Activated naive CD4-positive, alpha-beta T cell treated with anti-CD3 and anti-CD28 coated beads for 36 hours (primary cell): ENCODE measurements around the gene CACNA1C. TPM values are rescaled to one million over a fixed set of nuclear protein-coding genes. Genes with fewer than 3 reads are reported as not detected.
"Not testable (repeated sequence)": the region's sequence is repeated elsewhere in the genome, so short reads cannot be mapped to it uniquely, and the experiment has no call there.

Experiments used
- CTCF ChIA-PET: fragments of 350-600 bp; sonication (Branson Sonifier 250); formaldehyde crosslinking; loops from one replicate; lab custom pipeline; 2021; ENCODE audit warnings: antibody characterized with exemption; lab: Charles Lee
- DNase-seq: peaks from one replicate; pipeline ENCODE4 v3.0.0-alpha.2; 2020
- H3K27ac Mint-ChIP-seq: one replicate; pipeline ENCODE4 v1.8.0; 2021; ENCODE audit warnings: mild to moderate bottlenecking, mixed read lengths
- H3K27me3 Mint-ChIP-seq: one replicate; pipeline ENCODE4 v1.8.0; 2021; ENCODE audit warnings: low read depth, mixed read lengths
- H3K36me3 Mint-ChIP-seq: one replicate; pipeline ENCODE4 v1.8.0; 2021; ENCODE audit warnings: low read depth, mixed read lengths
- H3K4me1 Mint-ChIP-seq: one replicate; pipeline ENCODE4 v1.8.0; 2021; ENCODE audit warnings: low read depth, mixed read lengths
- H3K4me3 Mint-ChIP-seq: one replicate; pipeline ENCODE4 v1.8.0; 2021; ENCODE audit warnings: mild to moderate bottlenecking, moderate library complexity, mixed read lengths
- H3K9me3 Mint-ChIP-seq: one replicate; pipeline ENCODE4 v1.8.0; 2021; ENCODE audit warnings: mixed read lengths
- intact Hi-C: fragments of 100-400 bp; cut with micrococcal nuclease; formaldehyde crosslinking; loops from one replicate; pipeline ENCODE4 v1.15.1; 2023
- total RNA-seq, 2 experiments: library from RNA; stranded (reverse); gene quantifications; one replicate each; pipeline ENCODE4 v1.2.3, GENCODE V29; 2021

The CACNA1C gene
- total RNA-seq, 2 experiments from 2014 or later: 0.02 to 0.12 TPM

GRCh38 chr12:2722806-2723205 lies 670.0 kb downstream of the CACNA1C start:
- no peak overlapping the region for H3K27ac Mint-ChIP-seq
- H3K36me3 Mint-ChIP-seq: no peaks in the 10 kb centered on the region
- H3K27me3 Mint-ChIP-seq: no peaks in the 10 kb centered on the region
- intact Hi-C loops: no loop called here
- DNase-seq: no peak
- no peak overlapping the region for H3K4me3 Mint-ChIP-seq
- no peaks in the 10 kb centered on the region for H3K4me1 Mint-ChIP-seq
- CTCF ChIA-PET: interaction anchor here (2.2 kb wide), 1 partner anchor 60 kb away, joined by 4 read pairs; no protein-coding TSS in a partner anchor
- H3K9me3 Mint-ChIP-seq: no peaks in the 10 kb centered on the region

GRCh38 chr12:2732290-2732689 lies 679.5 kb downstream of the CACNA1C start:
- DNase-seq: no peak
- H3K4me1 Mint-ChIP-seq: peaks cover 8% of the 10 kb centered on the region
- H3K27ac Mint-ChIP-seq: no peak overlapping the region
- intact Hi-C loops: loop anchor here (10.0 kb wide), 1 partner anchor 47 kb away; no protein-coding TSS in a partner anchor
- peaks cover 14% of the 10 kb centered on the region for H3K27me3 Mint-ChIP-seq
- no peaks in the 10 kb centered on the region for H3K9me3 Mint-ChIP-seq
- no peak overlapping the region for H3K4me3 Mint-ChIP-seq
- H3K36me3 Mint-ChIP-seq: no peaks in the 10 kb centered on the region
- CTCF ChIA-PET: no interaction called here

GRCh38 chr12:2733493-2734355 lies 680.9 kb downstream of the CACNA1C start:
- Mint-ChIP-seq H3K27me3 (peaks cover 14% of the 10 kb centered on the region), H3K4me3 (no peak overlapping the region), H3K4me1 (peaks cover 8% of the 10 kb centered on the region), H3K27ac (no peak overlapping the region), H3K36me3 (no peaks in the 10 kb centered on the region), H3K9me3 (no peaks in the 10 kb centered on the region)
- CTCF ChIA-PET: no interaction called here
- intact Hi-C loops: loop anchor here (10.0 kb wide), 1 partner anchor 49 kb away; no protein-coding TSS in a partner anchor
- DNase-seq: no peak

GRCh38 chr12:2735432-2735831 lies 682.6 kb downstream of the CACNA1C start:
- no peak for DNase-seq
- Mint-ChIP-seq H3K4me3 (no peak overlapping the region), H3K9me3 (no peaks in the 10 kb centered on the region), H3K27ac (no peak overlapping the region), H3K4me1 (peaks cover 8% of the 10 kb centered on the region), H3K36me3 (no peaks in the 10 kb centered on the region), H3K27me3 (peaks cover 13% of the 10 kb centered on the region)
- CTCF ChIA-PET: interaction anchor here (0.6 to 0.9 kb wide), 2 partner anchors 18 to 53 kb away, joined by 3 read pairs; no protein-coding TSS in a partner anchor
- intact Hi-C loops: loop anchor here (10.0 kb wide), 1 partner anchor 51 kb away; no protein-coding TSS in a partner anchor

- H3K27ac Mint-ChIP-seq: no peak overlapping the region
- no peaks in the 10 kb centered on the region for H3K9me3 Mint-ChIP-seq
- peaks cover 1% of the 10 kb centered on the region for H3K4me1 Mint-ChIP-seq
- CTCF ChIA-PET: interaction anchor here (1.1 to 1.2 kb wide), 2 partner anchors 46 to 76 kb away, joined by 3 read pairs; no protein-coding TSS in a partner anchor
- DNase-seq: no peak
- peaks cover 3% of the 10 kb centered on the region for H3K27me3 Mint-ChIP-seq
- intact Hi-C loops: loop anchor here (10.0 kb wide), 1 partner anchor 53 kb away; no protein-coding TSS in a partner anchor
- H3K4me3 Mint-ChIP-seq: no peak overlapping the region
- no peaks in the 10 kb centered on the region for H3K36me3 Mint-ChIP-seq
These were observed 685.0 kb downstream of the CACNA1C start for GRCh38 chr12:2737656-2738241.

GRCh38 chr12:2739069-2739468 lies 686.3 kb downstream of the CACNA1C start:
- no peak overlapping the region for H3K27ac Mint-ChIP-seq
- H3K4me1 Mint-ChIP-seq: no peaks in the 10 kb centered on the region
- no peaks in the 10 kb centered on the region for H3K9me3 Mint-ChIP-seq
- intact Hi-C loops: loop anchor here (10.0 kb wide), 1 partner anchor 54 kb away; no protein-coding TSS in a partner anchor
- no peak for DNase-seq
- H3K27me3 Mint-ChIP-seq: peaks cover 2% of the 10 kb centered on the region
- CTCF ChIA-PET: no interaction called here
- H3K4me3 Mint-ChIP-seq: no peak overlapping the region
- H3K36me3 Mint-ChIP-seq: no peaks in the 10 kb centered on the region

GRCh38 chr12:2739832-2740641 lies 687.2 kb downstream of the CACNA1C start:
- H3K4me3 Mint-ChIP-seq: no peak overlapping the region
- no peak overlapping the region for H3K27ac Mint-ChIP-seq
- no peaks in the 10 kb centered on the region for H3K9me3 Mint-ChIP-seq
- no peaks in the 10 kb centered on the region for H3K4me1 Mint-ChIP-seq
- no peaks in the 10 kb centered on the region for H3K36me3 Mint-ChIP-seq
- intact Hi-C loops: loop anchor here (10.0 kb wide), 1 partner anchor 55 kb away; no protein-coding TSS in a partner anchor
- no peak for DNase-seq
- CTCF ChIA-PET: interaction anchor here (1.6 kb wide), 1 partner anchor 11 kb away, joined by 3 read pairs; no protein-coding TSS in a partner anchor
- H3K27me3 Mint-ChIP-seq: peaks cover 2% of the 10 kb centered on the region

- DNase-seq, H3K27ac Mint-ChIP-seq, intact Hi-C loops, H3K9me3 Mint-ChIP-seq, H3K4me3 Mint-ChIP-seq, H3K36me3 Mint-ChIP-seq, H3K4me1 Mint-ChIP-seq, H3K27me3 Mint-ChIP-seq: not testable (repeated sequence)
- CTCF ChIA-PET: interaction anchor here (1.6 kb wide), 1 partner anchor 9 kb away, joined by 3 read pairs; no protein-coding TSS in a partner anchor
These were observed 689.2 kb downstream of the CACNA1C start for GRCh38 chr12:2742037-2742436.

GRCh38 chr12:2743478-2743877 lies 690.7 kb downstream of the CACNA1C start:
- Mint-ChIP-seq H3K4me1 (no peaks in the 10 kb centered on the region), H3K36me3 (no peaks in the 10 kb centered on the region), H3K9me3 (no peaks in the 10 kb centered on the region), H3K27ac (no peak overlapping the region), H3K4me3 (no peak overlapping the region), H3K27me3 (peaks cover 4% of the 10 kb centered on the region)
- CTCF ChIA-PET: no interaction called here
- intact Hi-C loops: no loop called here
- no peak for DNase-seq

GRCh38 chr12:2745655-2746054 lies 692.9 kb downstream of the CACNA1C start:
- Mint-ChIP-seq H3K4me1 (no peaks in the 10 kb centered on the region), H3K4me3 (no peak overlapping the region), H3K27me3 (peaks cover 5% of the 10 kb centered on the region), H3K36me3 (no peaks in the 10 kb centered on the region), H3K27ac (no peak overlapping the region), H3K9me3 (no peaks in the 10 kb centered on the region)
- intact Hi-C loops: no loop called here
- CTCF ChIA-PET: no interaction called here
- no peak for DNase-seq
